Endodermal cell (in vitro differentiated cells): ENCODE measurements around the gene PPM1L. TPM values are rescaled to one million over a fixed set of nuclear protein-coding genes. Genes with fewer than 3 reads are reported as not detected.

Experiments used
- DNase-seq: peaks from one replicate; pipeline ENCODE4 v3.0.0-alpha.2; 2017
- H3K27ac ChIP-seq: 2 replicates; pipeline ENCODE4 v1.5.1; 2013; ENCODE audit warnings: mild to moderate bottlenecking, low read depth, low read length, moderate library complexity
- H3K27me3 ChIP-seq: 2 replicates; pipeline ENCODE4 v1.6.1; 2013; ENCODE audit warnings: mild to moderate bottlenecking, low read length, moderate library complexity; ENCODE audit not compliant: insufficient read depth, control insufficient read depth, poor library complexity, severe bottlenecking
- H3K36me3 ChIP-seq: 2 replicates; pipeline ENCODE4 v1.7.0; 2013; ENCODE audit warnings: mild to moderate bottlenecking, low read length, moderate library complexity; ENCODE audit not compliant: control insufficient read depth, insufficient read depth
- H3K4me1 ChIP-seq: one replicate; pipeline ENCODE4 v1.7.0; 2013; ENCODE audit warnings: low read length; ENCODE audit not compliant: control insufficient read depth, insufficient read depth
- H3K4me3 ChIP-seq: 2 replicates; pipeline ENCODE4 v1.5.1; 2013; ENCODE audit warnings: mild to moderate bottlenecking, low read length, moderate library complexity
- H3K9ac ChIP-seq: 2 replicates; pipeline ENCODE4 v1.6.1; 2013; ENCODE audit warnings: mild to moderate bottlenecking, low read length, moderate library complexity; ENCODE audit not compliant: poor library complexity, severe bottlenecking; ENCODE audit errors: extremely low read depth
- H3K9me3 ChIP-seq: 2 replicates; pipeline ENCODE4 v1.6.1; 2013; ENCODE audit warnings: mild to moderate bottlenecking, low read length, moderate library complexity; ENCODE audit not compliant: control insufficient read depth
- H3K27ac Mint-ChIP-seq: 2 replicates; pipeline ENCODE4 v1.8.0; 2020; ENCODE audit warnings: mixed read lengths
- H3K27me3 Mint-ChIP-seq: 2 replicates; pipeline ENCODE4 v1.8.0; 2021; ENCODE audit warnings: mild to moderate bottlenecking, mixed read lengths; ENCODE audit not compliant: insufficient read depth
- H3K36me3 Mint-ChIP-seq: 2 replicates; pipeline ENCODE4 v1.8.0; 2020; ENCODE audit warnings: low read depth, mixed read lengths
- H3K4me1 Mint-ChIP-seq: 2 replicates; pipeline ENCODE4 v1.8.0; 2020; ENCODE audit warnings: mixed read lengths
- H3K4me3 Mint-ChIP-seq: 2 replicates; pipeline ENCODE4 v1.8.0; 2020; ENCODE audit warnings: mild to moderate bottlenecking, moderate library complexity, mixed read lengths
- H3K9me3 Mint-ChIP-seq: 2 replicates; pipeline ENCODE4 v1.8.0; 2020; ENCODE audit warnings: mild to moderate bottlenecking, mixed read lengths
- CTCF ChIP-seq: fragments of 200-600 bp; sonication (generic); conservative IDR thresholded peaks from 2 replicates; pipeline ENCODE4 v1.5.0; 2021; ENCODE audit warnings: antibody characterized with exemption, mild to moderate bottlenecking
- WGBS, 2 experiments: methylation state at CpG; one replicate each; pipeline versions ENCODE4 v1.1.5 to v1.1.7; 2013; ENCODE audit warnings: missing lambda C conversion rate in 2 of 2, mixed read lengths in 1 of 2; ENCODE audit not compliant: insufficient coverage in 1 of 2, insufficient read length in 1 of 2; 5-methylcytosine and 5-hydroxymethylcytosine counted together
- total RNA-seq, 2 donors: library from RNA; stranded (reverse); fragmentation: NEBNext Ultra II Directional in 1 of 2; extraction: Animal tissue kit (Norgen Biotek cat#: 25700) in 1 of 2; gene quantifications; 2 replicates in 1 of 2; 3 replicates in 1 of 2; pipeline ENCODE4 v1.2.1, GENCODE V29; 2021

The PPM1L gene
- total RNA-seq, 2 donors from 2014 or later: 1.6 to 3.3 TPM

GRCh38 chr3:161066930-161067329, 310.9 kb downstream of the PPM1L start:
- Histone ChIP-seq H3K27me3 (no peaks in the 10 kb centered on the region), H3K4me3 (no peak overlapping the region), H3K4me1 (no peaks in the 10 kb centered on the region), H3K36me3 (no peaks in the 10 kb centered on the region), H3K9ac (no peak overlapping the region), H3K27ac (no peak overlapping the region), H3K9me3 (no peaks in the 10 kb centered on the region)
- H3K4me1 Mint-ChIP-seq: no peaks in the 10 kb centered on the region
- no peak for DNase-seq
- H3K27me3 Mint-ChIP-seq: no peaks in the 10 kb centered on the region
- no peak for TF ChIP-seq CTCF
- 89 to 100% methylated on average over 2 to 3 of the region's 3 CpGs for WGBS, 2 experiments
- H3K27ac Mint-ChIP-seq: no peak overlapping the region
- H3K4me3 Mint-ChIP-seq: no peak overlapping the region
- no peaks in the 10 kb centered on the region for H3K36me3 Mint-ChIP-seq
- no peaks in the 10 kb centered on the region for H3K9me3 Mint-ChIP-seq

- H3K27me3 ChIP-seq: no peaks in the 10 kb centered on the region
- whole genome bisulfite sequencing, 2 experiments: 86 to 89% methylated on average over 1 of the region's 1 CpG
- no peaks in the 10 kb centered on the region for H3K9me3 ChIP-seq
- no peaks in the 10 kb centered on the region for H3K4me1 ChIP-seq
- H3K27ac ChIP-seq: no peak overlapping the region
- TF ChIP-seq CTCF: no peak
- H3K9ac ChIP-seq: no peak overlapping the region
- Mint-ChIP-seq H3K27ac (no peak overlapping the region), H3K4me3 (no peak overlapping the region), H3K4me1 (no peaks in the 10 kb centered on the region), H3K9me3 (no peaks in the 10 kb centered on the region), H3K36me3 (no peaks in the 10 kb centered on the region), H3K27me3 (no peaks in the 10 kb centered on the region)
- no peak overlapping the region for H3K4me3 ChIP-seq
- H3K36me3 ChIP-seq: no peaks in the 10 kb centered on the region
- no peak for DNase-seq
Observed at GRCh38 chr3:161067335-161067734, 311.3 kb downstream of the PPM1L start.

GRCh38 chr3:161069511-161070251, 313.6 kb downstream of the PPM1L start:
- no peaks in the 10 kb centered on the region for H3K4me1 Mint-ChIP-seq
- no peaks in the 10 kb centered on the region for H3K36me3 Mint-ChIP-seq
- Histone ChIP-seq H3K9me3 (no peaks in the 10 kb centered on the region), H3K9ac (no peak overlapping the region), H3K27ac (no peak overlapping the region), H3K36me3 (no peaks in the 10 kb centered on the region), H3K27me3 (no peaks in the 10 kb centered on the region), H3K4me1 (no peaks in the 10 kb centered on the region), H3K4me3 (no peak overlapping the region)
- no peaks in the 10 kb centered on the region for H3K9me3 Mint-ChIP-seq
- DNase-seq: no peak
- 90 to 100% methylated on average over 3 to 5 of the region's 5 CpGs for WGBS, 2 experiments
- H3K27me3 Mint-ChIP-seq: no peaks in the 10 kb centered on the region
- TF ChIP-seq CTCF: no peak
- no peak overlapping the region for H3K4me3 Mint-ChIP-seq
- no peak overlapping the region for H3K27ac Mint-ChIP-seq
